Heart right ventricle (tissue), 16 donors: ENCODE results near the gene CRHR2. TPM values are rescaled to one million over a fixed set of nuclear protein-coding genes. Genes with fewer than 3 reads are reported as not detected.

Source experiments
- ATAC-seq, 8 donors: fragments of 200-7000 bp; cut with Tn5 transposase; one replicate each; pipeline ENCODE4 v1.9.1; 2020; ENCODE audit warnings: mild to moderate bottlenecking in 8 of 8, moderate library complexity in 8 of 8, moderate number of reproducible peaks in 1 of 8
- DNase-seq, 2 donors: peaks; one replicate each; pipeline ENCODE4 v3.0.0-alpha.2; 2020
- H3K27ac ChIP-seq, 10 donors: fragments of 200-600 bp; sonication (generic) in 2 of 10; one replicate each; pipeline versions ENCODE4 v1.5.0 to v1.8.0; 2020 to 2022; ENCODE audit warnings: mild to moderate bottlenecking in 3 of 10
- H3K27me3 ChIP-seq, 7 donors: fragments of 200-600 bp; one replicate each; pipeline ENCODE4 v1.8.0; 2021 to 2022; ENCODE audit warnings: mild to moderate bottlenecking in 2 of 7
- H3K36me3 ChIP-seq, 9 donors: fragments of 200-600 bp; sonication (generic) in 1 of 9; one replicate each; pipeline versions ENCODE4 v1.5.0 to v1.8.0; 2020 to 2022; ENCODE audit warnings: mild to moderate bottlenecking in 2 of 9
- H3K4me1 ChIP-seq, 9 donors: fragments of 200-600 bp; sonication (generic) in 1 of 9; one replicate each; pipeline versions ENCODE4 v1.5.0 to v1.8.0; 2020 to 2022; ENCODE audit warnings: mild to moderate bottlenecking in 4 of 9
- H3K4me3 ChIP-seq, 10 donors: fragments of 200-600 bp; sonication (generic) in 2 of 10; one replicate each; pipeline versions ENCODE4 v1.5.0 to v1.8.0; 2020 to 2022; ENCODE audit warnings: mild to moderate bottlenecking in 7 of 10, moderate library complexity in 2 of 10
- H3K9me3 ChIP-seq, 11 donors: fragments of 200-600 bp in 10 of 11; sonication (generic) in 2 of 11; one replicate each; pipeline versions ENCODE4 v1.5.0 to v1.8.0; 2013 to 2022; ENCODE audit warnings: mild to moderate bottlenecking in 2 of 11, control low read depth in 1 of 11, moderate library complexity in 1 of 11
- CTCF ChIP-seq, 9 donors: fragments of 200-600 bp; sonication (generic) in 2 of 9; IDR thresholded peaks; one replicate each; pipeline versions ENCODE4 v1.5.0 to v1.8.0; 2021 to 2022; ENCODE audit warnings: antibody characterized with exemption in 9 of 9, mild to moderate bottlenecking in 5 of 9, moderate library complexity in 1 of 9
- WGBS, 2 donors: extraction: QIAGEN DNeasy Blood & Tissue Kit; methylation state at CpG; one replicate each; pipeline ENCODE4 v1.1.7; 2013; ENCODE audit warnings: inconsistent platforms in 1 of 2; 5-methylcytosine and 5-hydroxymethylcytosine counted together
- intact Hi-C, 10 donors: fragments of 100-400 bp; cut with DNase I; formaldehyde crosslinking; loops; one replicate each; pipeline versions ENCODE4 v1.11.1 to v1.14.2; 2022
- polyA plus RNA-seq, 2 donors: library from polyadenylated mRNA; stranded (reverse); fragments of 200-250 nt; gene quantifications; one replicate each; pipeline ENCODE4 v1.2.3, GENCODE V29; 2013
- total RNA-seq, 10 donors: library from RNA; stranded (reverse); fragmentation: NEBNext Ultra II Directional in 3 of 10; extraction: Animal tissue kit (Norgen Biotek cat#: 25700) in 3 of 10; gene quantifications; one replicate each; pipeline versions ENCODE4 v1.2.1 to v1.2.4, GENCODE V29; 2021 to 2023
- donor health status: Arrhythmogenic right ventricular cardiomyopathy.
- donor health status: ischemic (EF 13 %, LVEDD 7.1; RV severe dilation, severe dysfunction).
- donor health status: healthy with polysubstance abuse.
- donor health status: DM: no; HTN: yes; CAD: no.
- donor health status: DM: no; HTN: no; CAD: no.
- donor health status: ischemic (EF 25% LVEDD 6.9; RV normal size, moderate dysfunction).
- donor health status: ischemic (EF 25% LVEDD 5.7; RV mildly dilated, moderate dysfunction).
- donor health status: healthy.
- donor health status: DM: yes; HTN: yes; CAD: no.
- donor health status: Ischemic cardiomyopathy.
- donor health status: ischemic (EF 35%, LVEDD 5.7; RV mildly dilated, moderate dysfunction).
- donor health status: nonischemic (EF 11% LVEDD 7.7; RV severe dilation, severe dysfunction).
- donor health status: DM: yes; HTN: yes; CAD: no.
- donor health status: PGD.
- donor health status: ischemic (EF 29% LVEDD 5.4; RV normal size, mild dysfunction).
- donor health status: nonischemic (EF 23%, LVEDD 6.1; RV moderate dilation, normal function).

Gene CRHR2
- total and polyA plus RNA-seq, 12 donors: 0.07 to 1.2 (median 0.28) TPM; not detected in 1

DNA sequence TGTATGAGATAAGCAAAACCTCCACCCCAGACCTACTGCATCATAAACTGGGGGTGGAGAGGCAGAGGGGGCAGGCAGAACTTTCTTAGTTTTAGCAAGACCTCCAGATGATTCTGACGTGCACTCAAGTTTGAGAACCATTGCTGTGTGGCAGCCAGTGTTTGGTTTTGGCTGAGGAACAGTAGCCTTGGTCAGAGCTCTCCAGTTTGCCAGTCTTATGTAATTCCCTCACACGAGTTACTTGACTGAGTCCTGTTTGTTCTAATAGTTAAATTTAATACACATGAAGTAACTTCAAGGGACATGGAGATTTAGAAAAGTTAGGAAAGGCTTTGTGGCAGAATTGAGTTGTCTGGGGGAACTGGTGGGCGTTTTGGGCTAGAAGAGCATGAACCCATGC lies 49.0 kb downstream of the CRHR2 start:
- ATAC-seq (no peak), DNase-seq (no peak)
- no peak overlapping the region for H3K27ac ChIP-seq
- no peaks in the 10 kb centered on the region for H3K27me3 ChIP-seq
- 91 to 93% methylated on average over 3 of the region's 3 CpGs for WGBS, 2 donors
- H3K4me1 ChIP-seq: no peaks in the 10 kb centered on the region
- no peaks in the 10 kb centered on the region for H3K9me3 ChIP-seq
- TF ChIP-seq CTCF (IDR thresholded peaks at IDR 0.05): no peak
- intact Hi-C loops: no loop called here
- peaks cover 0 to 85% (median 49%) of the 10 kb centered on the region in 9 donors for H3K36me3 ChIP-seq
- H3K4me3 ChIP-seq: no peak overlapping the region

DNA sequence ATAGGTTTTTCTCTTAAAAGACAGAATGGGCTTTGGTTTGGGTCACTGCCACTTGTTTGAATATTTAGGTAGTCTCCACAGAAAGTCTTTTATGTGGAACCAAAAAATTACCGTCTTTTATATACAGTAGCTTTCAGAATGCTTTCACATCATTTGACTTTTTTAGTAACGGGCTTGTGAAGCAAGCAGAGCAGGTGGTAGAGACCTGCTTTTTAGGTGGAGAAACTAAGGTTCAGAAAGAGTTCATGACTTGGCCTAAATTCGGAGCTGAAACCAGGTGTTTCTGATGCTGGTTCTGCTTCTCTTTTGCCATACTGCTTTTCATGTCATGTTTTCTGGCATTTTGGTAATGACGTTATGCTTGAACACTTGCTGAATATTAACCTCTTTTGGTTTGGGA lies 51.3 kb downstream of the CRHR2 start:
- no peak for TF ChIP-seq CTCF (IDR thresholded peaks at IDR 0.05)
- 95% methylated on average over 4 of the region's 4 CpGs for WGBS, 2 donors
- H3K36me3 ChIP-seq: peaks cover 0 to 100% (median 62%) of the 10 kb centered on the region in 9 donors

DNA sequence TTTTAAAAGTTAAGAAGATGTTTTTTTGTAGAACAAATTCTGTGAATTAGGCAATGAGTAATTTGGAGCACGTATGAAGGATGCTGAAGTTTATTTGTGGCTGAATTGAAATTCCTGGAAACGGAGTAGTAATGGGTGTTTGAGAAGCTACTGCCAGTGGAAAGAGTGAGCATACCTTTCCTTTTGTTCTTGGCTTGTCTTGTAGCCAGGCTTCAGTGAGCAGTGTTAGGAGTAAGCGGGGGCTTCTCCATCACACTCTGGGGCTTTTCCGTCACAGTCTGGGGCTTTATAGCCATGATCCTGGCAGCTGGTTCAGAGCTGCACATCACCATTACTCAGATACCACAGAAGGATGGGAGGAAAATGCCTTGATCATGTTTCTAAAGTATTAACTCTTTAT lies 55.2 kb downstream of the CRHR2 start:
- TF ChIP-seq CTCF (IDR thresholded peaks at IDR 0.05): no peak
- Histone ChIP-seq H3K27ac (no peak overlapping the region), H3K27me3 (no peaks in the 10 kb centered on the region), H3K4me1 (no peaks in the 10 kb centered on the region), H3K4me3 (no peak overlapping the region), H3K9me3 (no peaks in the 10 kb centered on the region), H3K36me3 (peaks cover 0 to 100% (median 46%) of the 10 kb centered on the region in 9 donors)
- WGBS, 2 donors: 95 to 96% methylated on average over 4 of the region's 4 CpGs
- DNase-seq (no peak), ATAC-seq (no peak)
- intact Hi-C loops: loop anchor here in 7 of 10 donors (10.0 kb wide), 2 partner anchors 108 to 118 kb away; no protein-coding TSS in a partner anchor

More for the DNA sequence above, 51.3 kb downstream of the CRHR2 start:
- Histone ChIP-seq H3K4me3 (no peak overlapping the region), H3K27me3 (no peaks in the 10 kb centered on the region), H3K9me3 (no peaks in the 10 kb centered on the region), H3K27ac (no peak overlapping the region), H3K4me1 (no peaks in the 10 kb centered on the region)
- ATAC-seq: no peak
- intact Hi-C loops: no loop called here
- no peak for DNase-seq

DNA sequence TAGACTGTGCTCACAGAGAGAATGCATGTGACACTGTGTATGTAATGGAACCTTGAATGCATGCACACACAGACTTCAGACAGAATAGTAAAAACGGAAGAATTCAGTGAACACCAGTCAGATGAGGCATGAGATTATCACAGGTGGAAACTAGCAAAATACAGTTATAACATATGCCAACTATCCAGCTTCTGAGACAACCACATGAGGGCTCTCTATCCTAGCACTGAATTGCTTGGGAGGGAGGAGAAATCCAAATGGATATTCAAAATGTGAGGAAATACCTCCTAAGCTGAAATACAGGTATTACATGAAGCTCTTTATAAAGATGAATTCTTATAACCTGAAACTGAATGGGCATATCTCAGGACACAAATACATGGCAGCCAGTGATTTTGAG lies 57.0 kb downstream of the CRHR2 start:
- TF ChIP-seq CTCF (IDR thresholded peaks at IDR 0.05): peak in 7 of 9 donors; percentile 20 to 50 (median 30)
- 84 to 88% methylated on average over 1 of the region's 1 CpG for WGBS, 2 donors
- Histone ChIP-seq H3K4me3 (no peak overlapping the region), H3K36me3 (peaks cover 0 to 100% (median 50%) of the 10 kb centered on the region in 9 donors), H3K4me1 (no peaks in the 10 kb centered on the region), H3K27me3 (no peaks in the 10 kb centered on the region), H3K27ac (no peak overlapping the region), H3K9me3 (no peaks in the 10 kb centered on the region)
- no peak for ATAC-seq
- intact Hi-C loops: loop anchor here in 9 of 10 donors (2.0 to 10.0 kb wide), 3 partner anchors 110 to 120 kb away; no protein-coding TSS in a partner anchor
- no peak for DNase-seq
